Effector memory CD8-positive, alpha-beta T cell (primary cell): ENCODE data around the gene PALLD.

Experiments used
- ATAC-seq: fragments of 150-1000 bp; cut with Tn5 transposase; replicated peaks from 2 replicates; pipeline ENCODE4 v1.10.0; 2021; ENCODE audit warnings: mild to moderate bottlenecking, moderate library complexity
- DNase-seq, 3 experiments: peaks; one replicate each; pipeline ENCODE4 v3.0.0; 2021
- H3K27ac Mint-ChIP-seq, 2 donors: one replicate each; pipeline ENCODE4 v1.8.0; 2022; ENCODE audit warnings: mild to moderate bottlenecking in 2 of 2, mixed read lengths in 2 of 2, moderate library complexity in 2 of 2
- H3K27me3 Mint-ChIP-seq, 2 donors: one replicate each; pipeline ENCODE4 v1.8.0; 2022; ENCODE audit warnings: mixed read lengths in 2 of 2
- H3K36me3 Mint-ChIP-seq: one replicate; pipeline ENCODE4 v1.8.0; 2022; ENCODE audit warnings: mild to moderate bottlenecking, moderate library complexity, mixed read lengths; ENCODE audit not compliant: insufficient read depth
- H3K4me1 Mint-ChIP-seq, 2 donors: one replicate each; pipeline ENCODE4 v1.8.0; 2022; ENCODE audit warnings: low read depth in 2 of 2, mixed read lengths in 2 of 2
- H3K4me3 Mint-ChIP-seq, 2 donors: one replicate each; pipeline ENCODE4 v1.8.0; 2022; ENCODE audit warnings: mild to moderate bottlenecking in 2 of 2, mixed read lengths in 2 of 2, moderate library complexity in 2 of 2
- H3K9me3 Mint-ChIP-seq, 2 donors: one replicate each; pipeline ENCODE4 v1.8.0; 2022; ENCODE audit warnings: mixed read lengths in 2 of 2

The PALLD gene

GRCh38 chr4:168483811-168484210 lies 13.0 kb upstream of the PALLD start:
- Mint-ChIP-seq H3K36me3 (peaks cover 18% of the 10 kb centered on the region), H3K4me1 (peaks cover 10 to 15% of the 10 kb centered on the region in 2 donors), H3K9me3 (peaks cover 0 to 6% of the 10 kb centered on the region in 2 donors), H3K27me3 (peaks cover 11 to 12% of the 10 kb centered on the region in 2 donors), H3K4me3 (no peak overlapping the region), H3K27ac (no peak overlapping the region)
- DNase-seq, result no peak
- no peak for ATAC-seq

GRCh38 chr4:168484626-168485025 lies 12.2 kb upstream of the PALLD start:
- Mint-ChIP-seq H3K36me3 (peaks cover 14% of the 10 kb centered on the region), H3K27ac (no peak overlapping the region), H3K27me3 (peaks cover 11 to 12% of the 10 kb centered on the region in 2 donors), H3K9me3 (peaks cover 0 to 6% of the 10 kb centered on the region in 2 donors), H3K4me3 (no peak overlapping the region), H3K4me1 (peaks cover 5 to 10% of the 10 kb centered on the region in 2 donors)
- ATAC-seq (no peak), DNase-seq (no peak)

GRCh38 chr4:168485156-168485910 lies 11.5 kb upstream of the PALLD start:
- Mint-ChIP-seq H3K27ac (no peak overlapping the region), H3K36me3 (peaks cover 7% of the 10 kb centered on the region), H3K4me3 (no peak overlapping the region), H3K4me1 (peaks cover 2 to 7% of the 10 kb centered on the region in 2 donors), H3K27me3 (peaks cover 11 to 12% of the 10 kb centered on the region in 2 donors), H3K9me3 (peaks cover 0 to 6% of the 10 kb centered on the region in 2 donors)
- DNase-seq, result no peak
- ATAC-seq, result no peak

- no peak overlapping the region for H3K27ac Mint-ChIP-seq
- no peak overlapping the region for H3K4me3 Mint-ChIP-seq
These were observed 10.0 kb upstream of the PALLD start for GRCh38 chr4:168486912-168487281.

GRCh38 chr4:168487282-168488035 lies 9.4 kb upstream of the PALLD start:
- ATAC-seq (no peak), DNase-seq (no peak)
- Mint-ChIP-seq H3K27ac (no peak overlapping the region), H3K36me3 (no peaks in the 10 kb centered on the region), H3K4me1 (no peaks in the 10 kb centered on the region), H3K27me3 (peaks cover 15 to 25% of the 10 kb centered on the region in 2 donors), H3K4me3 (no peak overlapping the region), H3K9me3 (no peaks in the 10 kb centered on the region)

More at GRCh38 chr4:168486912-168487281, 10.0 kb upstream of the PALLD start:
- no peak for DNase-seq
- H3K27me3 Mint-ChIP-seq, result peaks cover 12 to 20% of the 10 kb centered on the region in 2 donors
- H3K9me3 Mint-ChIP-seq, result peaks cover 0 to 5% of the 10 kb centered on the region in 2 donors
- H3K36me3 Mint-ChIP-seq, result no peaks in the 10 kb centered on the region
- peaks cover 0 to 4% of the 10 kb centered on the region in 2 donors for H3K4me1 Mint-ChIP-seq
- ATAC-seq, result no peak

- Mint-ChIP-seq H3K27me3 (peaks cover 24 to 39% of the 10 kb centered on the region in 2 donors), H3K27ac (no peak overlapping the region), H3K4me3 (no peak overlapping the region), H3K9me3 (no peaks in the 10 kb centered on the region), H3K36me3 (no peaks in the 10 kb centered on the region), H3K4me1 (no peaks in the 10 kb centered on the region)
- ATAC-seq, result no peak
- no peak for DNase-seq
These were observed 8.0 kb upstream of the PALLD start for GRCh38 chr4:168488869-168489274.

- ATAC-seq (no peak), DNase-seq (no peak)
- Mint-ChIP-seq H3K4me3 (no peak overlapping the region), H3K36me3 (no peaks in the 10 kb centered on the region), H3K27me3 (peaks cover 24 to 42% of the 10 kb centered on the region in 2 donors), H3K9me3 (no peaks in the 10 kb centered on the region), H3K4me1 (no peaks in the 10 kb centered on the region), H3K27ac (no peak overlapping the region)
These were observed 7.2 kb upstream of the PALLD start for GRCh38 chr4:168489616-168490015.

GRCh38 chr4:168490711-168491110 lies 6.1 kb upstream of the PALLD start:
- no peak for ATAC-seq
- no peak overlapping the region for H3K4me3 Mint-ChIP-seq
- no peaks in the 10 kb centered on the region for H3K4me1 Mint-ChIP-seq
- H3K27ac Mint-ChIP-seq, result no peak overlapping the region
- no peaks in the 10 kb centered on the region for H3K9me3 Mint-ChIP-seq
- no peak for DNase-seq
- no peaks in the 10 kb centered on the region for H3K36me3 Mint-ChIP-seq
- H3K27me3 Mint-ChIP-seq, result peaks cover 24 to 50% of the 10 kb centered on the region in 2 donors

- DNase-seq (no peak), ATAC-seq (no peak)
- H3K36me3 Mint-ChIP-seq, result no peaks in the 10 kb centered on the region
- H3K9me3 Mint-ChIP-seq, result no peaks in the 10 kb centered on the region
- H3K4me1 Mint-ChIP-seq, result no peaks in the 10 kb centered on the region
- H3K27ac Mint-ChIP-seq, result no peak overlapping the region
- peaks cover 24 to 50% of the 10 kb centered on the region in 2 donors for H3K27me3 Mint-ChIP-seq
- H3K4me3 Mint-ChIP-seq, result no peak overlapping the region
These were observed 5.3 kb upstream of the PALLD start for GRCh38 chr4:168491563-168491962.

- Mint-ChIP-seq H3K27me3 (peaks cover 15 to 36% of the 10 kb centered on the region in 2 donors), H3K9me3 (no peaks in the 10 kb centered on the region), H3K4me1 (no peaks in the 10 kb centered on the region), H3K36me3 (no peaks in the 10 kb centered on the region), H3K27ac (no peak overlapping the region), H3K4me3 (no peak overlapping the region)
- ATAC-seq, result no peak
- no peak for DNase-seq
These were observed 1.4 kb downstream of the PALLD start for GRCh38 chr4:168498251-168498650.

- no peak for DNase-seq
- Mint-ChIP-seq H3K27me3 (peaks cover 13 to 27% of the 10 kb centered on the region in 2 donors), H3K27ac (no peak overlapping the region), H3K36me3 (no peaks in the 10 kb centered on the region), H3K9me3 (no peaks in the 10 kb centered on the region), H3K4me3 (no peak overlapping the region), H3K4me1 (no peaks in the 10 kb centered on the region)
- no peak for ATAC-seq
These were observed 2.4 kb downstream of the PALLD start for GRCh38 chr4:168499241-168499640.

- Mint-ChIP-seq H3K27me3 (peaks cover 13 to 18% of the 10 kb centered on the region in 2 donors), H3K27ac (no peak overlapping the region), H3K4me1 (no peaks in the 10 kb centered on the region), H3K9me3 (no peaks in the 10 kb centered on the region), H3K36me3 (no peaks in the 10 kb centered on the region), H3K4me3 (no peak overlapping the region)
- DNase-seq (no peak), ATAC-seq (no peak)
These were observed 4.6 kb downstream of the PALLD start for GRCh38 chr4:168501407-168501806.

- DNase-seq (no peak), ATAC-seq (no peak)
- H3K27ac Mint-ChIP-seq, result no peak overlapping the region
These were observed 6.0 kb downstream of the PALLD start for GRCh38 chr4:168502861-168503260.

More at GRCh38 chr4:168502861-168503260, 6.0 kb downstream of the PALLD start:
- Mint-ChIP-seq H3K4me1 (no peaks in the 10 kb centered on the region), H3K27me3 (peaks cover 13 to 18% of the 10 kb centered on the region in 2 donors), H3K36me3 (no peaks in the 10 kb centered on the region), H3K4me3 (no peak overlapping the region), H3K9me3 (no peaks in the 10 kb centered on the region)
